ENCODE measurements around the gene PI4K2A.

PI4K2A gene

DNA sequence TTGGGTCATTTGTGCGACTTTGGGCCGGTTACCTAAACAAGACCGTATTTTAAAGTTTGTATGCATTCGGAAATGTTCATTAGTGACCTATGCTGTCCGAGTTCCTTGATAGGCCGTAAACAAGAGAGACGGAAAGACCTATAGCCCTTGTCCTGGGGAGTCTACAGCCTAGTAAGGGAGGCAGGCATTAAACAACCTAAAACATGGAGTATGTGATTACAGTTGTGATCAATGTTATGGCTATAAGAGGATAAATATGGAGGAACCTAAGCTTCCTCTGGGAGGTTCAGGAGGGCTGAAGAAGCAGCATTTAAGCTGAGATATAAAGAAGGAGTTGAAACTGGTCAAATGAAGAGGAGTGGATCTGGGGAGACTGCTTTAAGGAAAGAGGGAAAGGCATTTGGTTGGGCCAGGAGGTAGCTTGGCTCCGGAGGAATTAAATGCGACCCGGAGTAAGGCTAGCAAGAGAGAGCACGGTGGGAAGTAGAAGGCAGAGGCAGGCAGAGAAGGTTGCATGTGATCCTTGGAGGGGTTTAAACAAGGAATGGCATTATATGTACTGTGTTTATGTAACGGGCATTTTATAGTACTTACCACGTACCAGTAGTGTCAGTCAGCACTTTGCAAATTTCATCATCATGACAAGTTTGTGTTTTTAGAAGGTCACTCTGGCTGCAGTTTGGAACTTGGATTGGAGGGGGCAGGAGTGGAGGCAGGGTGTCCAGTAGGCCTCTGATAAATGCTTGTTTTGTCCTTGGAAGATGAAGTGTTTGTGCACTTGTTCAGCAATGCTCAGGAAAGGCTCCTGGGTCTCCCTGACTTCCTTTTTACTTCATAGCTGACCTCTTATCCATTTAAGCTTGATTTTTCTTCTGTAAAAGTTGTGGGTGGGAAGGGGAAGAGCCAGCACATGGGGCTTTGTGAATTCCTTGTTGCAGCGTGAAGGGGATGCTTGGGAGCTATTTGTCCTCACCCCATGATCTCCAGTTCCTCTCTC, 47.6 kb downstream of the PI4K2A start (continued):
- TF ChIP-seq, protein P1, sequence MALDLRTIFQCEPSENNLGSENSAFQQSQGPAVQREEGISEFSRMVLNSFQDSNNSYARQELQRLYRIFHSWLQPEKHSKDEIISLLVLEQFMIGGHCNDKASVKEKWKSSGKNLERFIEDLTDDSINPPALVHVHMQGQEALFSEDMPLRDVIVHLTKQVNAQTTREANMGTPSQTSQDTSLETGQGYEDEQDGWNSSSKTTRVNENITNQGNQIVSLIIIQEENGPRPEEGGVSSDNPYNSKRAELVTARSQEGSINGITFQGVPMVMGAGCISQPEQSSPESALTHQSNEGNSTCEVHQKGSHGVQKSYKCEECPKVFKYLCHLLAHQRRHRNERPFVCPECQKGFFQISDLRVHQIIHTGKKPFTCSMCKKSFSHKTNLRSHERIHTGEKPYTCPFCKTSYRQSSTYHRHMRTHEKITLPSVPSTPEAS (tag by site-specific recombination; IDR thresholded peaks at IDR 0.05) = no peak
- TF ChIP-seq PRDM1 (tag by site-specific recombination; IDR thresholded peaks at IDR 0.05) (no peak), ZNF2 (tag by site-specific recombination; IDR thresholded peaks at IDR 0.05) (no peak), ZNF776 (tag by site-specific recombination; IDR thresholded peaks at IDR 0.05; ENCODE audit: borderline replicate concordance) (no peak), ZFP69B (tag by site-specific recombination; IDR thresholded peaks at IDR 0.05) (0 out of 2 replicates have a peak, but pooled peaks have one; percentile 22), ZNF544 (tag by site-specific recombination; IDR thresholded peaks at IDR 0.05) (no peak), ZNF596 (tag by site-specific recombination; IDR thresholded peaks at IDR 0.05) (no peak)

DNA sequence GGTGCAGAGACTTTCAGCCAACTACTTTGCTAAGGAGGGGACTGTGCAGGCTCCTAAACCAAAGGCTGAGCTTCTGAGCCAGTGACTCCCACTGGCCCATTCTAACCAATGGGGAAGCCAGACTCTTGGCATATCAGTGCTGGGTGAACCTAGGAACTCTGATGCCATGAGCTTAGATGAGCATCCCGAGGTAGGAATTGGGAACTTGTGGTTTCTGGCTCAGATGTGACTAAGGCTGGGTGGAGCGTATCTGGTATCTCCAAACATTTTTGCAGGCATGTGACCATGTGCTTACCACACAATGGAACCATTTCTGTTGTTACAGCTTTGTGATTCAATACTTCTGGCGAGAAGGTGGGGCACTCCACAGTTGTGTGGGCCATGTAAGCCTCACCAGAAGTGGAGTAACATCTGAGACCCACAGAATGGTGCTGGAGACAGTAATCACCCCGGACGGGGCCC, 49.1 kb downstream of the PI4K2A start:
- CTCF ChIA-PET = interaction anchor here (0.6 to 5.6 kb wide), 5 partner anchors 12 to 178 kb away, joined by 5 to 30 read pairs (median 26); no protein-coding TSS in a partner anchor
- Histone ChIP-seq H3K27ac (ENCODE audit: extremely low read depth, low read depth, low read length) (no peak overlapping the region), H3K4me3 (ENCODE audit: low read depth, low read length) (no peak overlapping the region), H3K9me3 (ENCODE audit: control insufficient read depth, insufficient read depth, low read depth, low read length) (no peaks in the 10 kb centered on the region), H3K4me1 (ENCODE audit: control insufficient read depth, insufficient read depth, low read length) (0 out of 2 replicates have a peak, but pooled peaks cover 8% of the 10 kb centered on the region), H3K36me3 (ENCODE audit: control insufficient read depth in 2 of 2, insufficient read depth in 1 of 2, low read length in 2 of 2) (no peaks in the 10 kb centered on the region)
- POLR2A ChIA-PET = interaction anchor here (1.1 to 1.4 kb wide), 2 partner anchors 12 to 47 kb away, joined by 3 read pairs; partner anchors contain the start of gene ZFYVE27
- TF ChIP-seq ZNF394 (tag by site-specific recombination; IDR thresholded peaks at IDR 0.05; ENCODE audit: borderline replicate concordance) (no peak), ZNF335 (tag by site-specific recombination; conservative IDR thresholded peaks at IDR 0.05) (0 out of 2 replicates have a peak, but pooled peaks have one; percentile 28), ZNF624 (tag by site-specific recombination; IDR thresholded peaks at IDR 0.05) (no peak), KLF1 (tag by site-specific recombination; IDR thresholded peaks at IDR 0.05) (peak; percentile 47; the same call in 1 of the 2 replicates), MEIS1 (CRISPR knock-in tag; IDR thresholded peaks at IDR 0.05; ENCODE audit: borderline replicate concordance) (no peak), ZNF266 (tag by site-specific recombination; IDR thresholded peaks at IDR 0.05; ENCODE audit: low read depth) (no peak), OSR2 (tag by site-specific recombination; IDR thresholded peaks at IDR 0.05) (no peak), ZNF311 (tag by site-specific recombination; IDR thresholded peaks at IDR 0.05; ENCODE audit: borderline replicate concordance) (no peak), ZNF404 (tag by site-specific recombination; IDR thresholded peaks at IDR 0.05) (no peak), ZBTB17 (tag by site-specific recombination; IDR thresholded peaks at IDR 0.05) (peak; percentile 91), ZNF132 (tag by site-specific recombination; IDR thresholded peaks at IDR 0.05; ENCODE audit: borderline replicate concordance) (no peak), GLI2 (tag by site-specific recombination; IDR thresholded peaks at IDR 0.05; ENCODE audit: borderline replicate concordance, low read depth) (no peak), ZNF274 (IDR thresholded peaks at IDR 0.05; ENCODE audit: low read length) (no peak), ZNF274 (tag by site-specific recombination; IDR thresholded peaks at IDR 0.05; ENCODE audit: borderline replicate concordance) (no peak)
- TF ChIP-seq, protein P2, sequence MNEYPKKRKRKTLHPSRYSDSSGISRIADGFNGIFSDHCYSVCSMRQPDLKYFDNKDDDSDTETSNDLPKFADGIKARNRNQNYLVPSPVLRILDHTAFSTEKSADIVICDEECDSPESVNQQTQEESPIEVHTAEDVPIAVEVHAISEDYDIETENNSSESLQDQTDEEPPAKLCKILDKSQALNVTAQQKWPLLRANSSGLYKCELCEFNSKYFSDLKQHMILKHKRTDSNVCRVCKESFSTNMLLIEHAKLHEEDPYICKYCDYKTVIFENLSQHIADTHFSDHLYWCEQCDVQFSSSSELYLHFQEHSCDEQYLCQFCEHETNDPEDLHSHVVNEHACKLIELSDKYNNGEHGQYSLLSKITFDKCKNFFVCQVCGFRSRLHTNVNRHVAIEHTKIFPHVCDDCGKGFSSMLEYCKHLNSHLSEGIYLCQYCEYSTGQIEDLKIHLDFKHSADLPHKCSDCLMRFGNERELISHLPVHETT (tag by site-specific recombination; IDR thresholded peaks at IDR 0.05) = no peak
